Measurements from ENCODE around the gene STPG1.

- TF ChIP-seq CTCF (tag by site-specific recombination; IDR thresholded peaks at IDR 0.05) (no peak), YY1 (tag by site-specific recombination; IDR thresholded peaks at IDR 0.05) (no peak), FEZF1 (tag by site-specific recombination; IDR thresholded peaks at IDR 0.05) (no peak), ZNF510 (tag by site-specific recombination; IDR thresholded peaks at IDR 0.05; ENCODE audit: insufficient replicate concordance) (no peak)
These were observed 22.3 kb upstream of the STPG1 start for GRCh38 chr1:24435782-24436365.

Data from HEK293 (cell line).